ENCODE measurements around the gene NANOS2. TPM values are rescaled to one million over a fixed set of nuclear protein-coding genes. Genes with fewer than 3 reads are reported as not detected.

The NANOS2 gene
- polyA plus RNA-seq, 3 donors, result not detected

- peaks cover 19% of the 10 kb centered on the region for H3K4me1 Mint-ChIP-seq
- peak overlapping the region in 2 of 7 donors; percentile 53 to 68 for H3K27ac Mint-ChIP-seq
- no peaks in the 10 kb centered on the region for H3K36me3 ChIP-seq (replicated peaks in 1 of 2; ENCODE audit: control insufficient read depth in 1 of 2, insufficient read depth in 2 of 2, low read length in 2 of 2)
- no CpG with 5 or more reads among the region's 5 CpGs for WGBS (ENCODE audit: insufficient coverage)
- H3K36me3 Mint-ChIP-seq, result no peaks in the 10 kb centered on the region
- peaks cover 29% of the 10 kb centered on the region for H4K20me1 ChIP-seq (ENCODE audit: insufficient read depth, low read length)
- no peak overlapping the region for H2AFZ ChIP-seq (ENCODE audit: insufficient read depth, low read depth, low read length, poor library complexity, severe bottlenecking)
- no peak overlapping the region for H3K4me3 ChIP-seq (replicated peaks in 1 of 3; ENCODE audit: low read depth in 2 of 3, low read length in 3 of 3)
- H3K27me3 ChIP-seq (ENCODE audit: control insufficient read depth in 2 of 2, insufficient read depth in 2 of 2, low read length in 2 of 2), result peaks cover 0 to 29% of the 10 kb centered on the region in 2 donors
- H3K79me2 ChIP-seq (ENCODE audit: insufficient read depth, low read length), result peaks cover 13% of the 10 kb centered on the region
- H3K9ac ChIP-seq (ENCODE audit: insufficient read depth, low read length, poor library complexity, severe bottlenecking), result no peak overlapping the region
- no peak overlapping the region for H3K27ac ChIP-seq (ENCODE audit: low read depth in 1 of 2, low read length in 2 of 2)
- H3K4me2 ChIP-seq (replicated peaks; ENCODE audit: extremely low read depth, low read length, poor library complexity, severe bottlenecking), result no peak overlapping the region
- H3K27me3 Mint-ChIP-seq (ENCODE audit: low read depth in 3 of 3), result peaks cover 16 to 23% (median 17%) of the 10 kb centered on the region in 3 donors
- H3K4me1 ChIP-seq (ENCODE audit: control insufficient read depth in 1 of 2, insufficient read depth in 2 of 2, low read length in 2 of 2), result peaks cover 30 to 42% of the 10 kb centered on the region in 2 donors
- intact Hi-C loops (cut with micrococcal nuclease), result loop anchor here (5.0 kb wide), 1 partner anchor 66 kb away; the partner anchor contains the start of gene RSPH6A (in 2 of the 2)
- H3K4me3 Mint-ChIP-seq, result peak overlapping the region in 1 of 2 donors; percentile 31
- peak; percentile 77 for TF ChIP-seq CTCF (IDR thresholded peaks at IDR 0.05)
- peaks cover 0 to 5% (median 0%) of the 10 kb centered on the region in 7 donors for H3K9me3 Mint-ChIP-seq
- no peaks in the 10 kb centered on the region for H3K9me3 ChIP-seq (replicated peaks in 1 of 2; ENCODE audit: control insufficient read depth in 1 of 2, insufficient read depth in 1 of 2, low read length in 2 of 2)
- DNase-seq, result no peak
These were observed 31.0 kb downstream of the NANOS2 start for GRCh38 chr19:45883586-45883880.

- peak; percentile 100 for TF ChIP-seq CTCF (IDR thresholded peaks at IDR 0.05)
- H3K4me1 Mint-ChIP-seq, result peaks cover 19% of the 10 kb centered on the region
- no peak overlapping the region for H3K27ac Mint-ChIP-seq
- H4K20me1 ChIP-seq (ENCODE audit: insufficient read depth, low read length), result peaks cover 29% of the 10 kb centered on the region
- intact Hi-C loops (cut with micrococcal nuclease), result loop anchor here (5.0 kb wide), 1 partner anchor 66 kb away; the partner anchor contains the start of gene RSPH6A (in 2 of the 2)
- H3K9me3 Mint-ChIP-seq, result peaks cover 0 to 5% (median 0%) of the 10 kb centered on the region in 7 donors
- H3K27me3 ChIP-seq (ENCODE audit: control insufficient read depth in 2 of 2, insufficient read depth in 2 of 2, low read length in 2 of 2), result peaks cover 2 to 33% of the 10 kb centered on the region in 2 donors
- H3K27me3 Mint-ChIP-seq (ENCODE audit: low read depth in 3 of 3), result peaks cover 21 to 29% (median 23%) of the 10 kb centered on the region in 3 donors
- H3K36me3 ChIP-seq (replicated peaks in 1 of 2; ENCODE audit: control insufficient read depth in 1 of 2, insufficient read depth in 2 of 2, low read length in 2 of 2), result no peaks in the 10 kb centered on the region
- peaks cover 13% of the 10 kb centered on the region for H3K79me2 ChIP-seq (ENCODE audit: insufficient read depth, low read length)
- H3K27ac ChIP-seq (ENCODE audit: low read depth in 1 of 2, low read length in 2 of 2), result no peak overlapping the region
- WGBS (ENCODE audit: insufficient coverage), result 29% methylated on average over 35 of the region's 47 CpGs
- no peak overlapping the region for H3K4me3 ChIP-seq (replicated peaks in 1 of 3; ENCODE audit: low read depth in 2 of 3, low read length in 3 of 3)
- no peak overlapping the region for H3K9ac ChIP-seq (ENCODE audit: insufficient read depth, low read length, poor library complexity, severe bottlenecking)
- H2AFZ ChIP-seq (ENCODE audit: insufficient read depth, low read depth, low read length, poor library complexity, severe bottlenecking), result no peak overlapping the region
- H3K9me3 ChIP-seq (replicated peaks in 1 of 2; ENCODE audit: control insufficient read depth in 1 of 2, insufficient read depth in 1 of 2, low read length in 2 of 2), result no peaks in the 10 kb centered on the region
- H3K4me3 Mint-ChIP-seq, result peak overlapping the region; percentile 31 to 84
- H3K4me2 ChIP-seq (replicated peaks; ENCODE audit: extremely low read depth, low read length, poor library complexity, severe bottlenecking), result peak overlapping the region; percentile 51
- H3K4me1 ChIP-seq (ENCODE audit: control insufficient read depth in 1 of 2, insufficient read depth in 2 of 2, low read length in 2 of 2), result peaks cover 30 to 42% of the 10 kb centered on the region in 2 donors
- no peaks in the 10 kb centered on the region for H3K36me3 Mint-ChIP-seq
- peak; percentile 77 to 86 (median 82) for DNase-seq
These were observed 31.7 kb downstream of the NANOS2 start for GRCh38 chr19:45882652-45883585.
